ENCODE data around the gene FTCD. TPM values are rescaled to one million over a fixed set of nuclear protein-coding genes. Genes with fewer than 3 reads are reported as not detected.

FTCD gene
- total and polyA plus RNA-seq, 10 of the 15 experiments (the other 5 are each of a cell fraction or from before 2014, with no cell fraction given) = 0.27 to 0.28 TPM; not detected in 8

GRCh38 chr21:46179708-46180078 is 24.3 kb upstream of the FTCD start:
- Histone ChIP-seq H4K20me1 (ENCODE audit: control insufficient read depth, insufficient read depth) (no peaks in the 10 kb centered on the region), H3K4me2 (ENCODE audit: control insufficient read depth, insufficient read depth) (no peak overlapping the region), H3K4me1 (ENCODE audit: control insufficient read depth, insufficient read depth, low read length) (no peaks in the 10 kb centered on the region; the same call in 1 of the 2 replicates), H3K4me3 (no peak overlapping the region), H3K9ac (ENCODE audit: control insufficient read depth, insufficient read depth, low read length) (no peak overlapping the region), H2AFZ (ENCODE audit: control insufficient read depth, low read depth, low read length) (no peak overlapping the region), H3K36me3 (ENCODE audit: control insufficient read depth in 2 of 2, insufficient read depth in 2 of 2, low read length in 1 of 2) (no peaks in the 10 kb centered on the region), H3K27me3 (replicated peaks in 1 of 2; ENCODE audit: control insufficient read depth in 2 of 2, insufficient read depth in 2 of 2, low read length in 1 of 2) (no peaks in the 10 kb centered on the region), H3K79me2 (ENCODE audit: control insufficient read depth, insufficient read depth, low read length) (no peaks in the 10 kb centered on the region), H3K9me3 (replicated peaks; ENCODE audit: control insufficient read depth, insufficient read depth, low read length) (peaks cover 2% of the 10 kb centered on the region; the same call in 1 of the 3 replicates), H3K27ac (ENCODE audit: control insufficient read depth, insufficient read depth) (no peak overlapping the region)
- DNase-seq (ENCODE audit: low read depth, low spot score) = no peak
- TF ChIP-seq BCL11A (IDR thresholded peaks at IDR 0.05; ENCODE audit: low read depth, low read length) (no peak), CHD2 (IDR thresholded peaks at IDR 0.05; ENCODE audit: borderline replicate concordance, low read depth, low read length) (no peak), ETV6 (conservative IDR thresholded peaks at IDR 0.05 in 1 of 2, IDR thresholded peaks at IDR 0.05 in 1 of 2; ENCODE audit: borderline replicate concordance in 1 of 2, low read depth in 1 of 2) (no peak)
- intact Hi-C loops (cut with micrococcal nuclease; ENCODE audit: unreplicated experiment) (no loop called here), in situ Hi-C loops (cut with MboI) (no loop called here)
- SMC1A ChIA-PET (ENCODE audit: uncharacterized antibody, unreplicated experiment) = no interaction called here
- POLR2A ChIA-PET = no interaction called here
- no peak for ATAC-seq
- 86% methylated on average over 17 of the region's 17 CpGs for WGBS (ENCODE audit: insufficient coverage, insufficient replicate concordance, low lambda C conversion rate, missing lambda C conversion rate)
- no peak for FAIRE-seq
- no TSS peak for BruUV-seq (replicated peaks)
- RAD21 ChIA-PET (ENCODE audit: unreplicated experiment) = no interaction called here
- CTCF ChIA-PET = no interaction called here

- POLR2A ChIA-PET = no interaction called here
- H3K27me3 ChIP-seq (replicated peaks in 1 of 2; ENCODE audit: control insufficient read depth in 2 of 2, insufficient read depth in 2 of 2, low read length in 1 of 2) = no peaks in the 10 kb centered on the region
- TF ChIP-seq NR2F1 (conservative IDR thresholded peaks at IDR 0.05) (no peak), ATF2 (IDR thresholded peaks at IDR 0.05; ENCODE audit: low read length) (no peak), ATF3 (IDR thresholded peaks at IDR 0.05; ENCODE audit: borderline replicate concordance, extremely low read depth, low read depth, low read length) (no peak), NFYB (IDR thresholded peaks at IDR 0.05; ENCODE audit: insufficient read depth, low read depth, low read length) (no peak), CBX3 (IDR thresholded peaks at IDR 0.05; ENCODE audit: borderline replicate concordance, low read depth) (no peak), SPI1 (IDR thresholded peaks at IDR 0.05; ENCODE audit: borderline replicate concordance, insufficient read depth, low read depth, low read length) (no peak), PKNOX1 (IDR thresholded peaks at IDR 0.05) (no peak), ZBTB33 (IDR thresholded peaks at IDR 0.05) (no peak), ZZZ3 (IDR thresholded peaks at IDR 0.05; ENCODE audit: control insufficient read depth, insufficient read length, low read depth) (no peak), ZNF384 (IDR thresholded peaks at IDR 0.05; ENCODE audit: borderline replicate concordance, low read depth, low read length) (no peak), MTA3 (IDR thresholded peaks at IDR 0.05; ENCODE audit: borderline replicate concordance, low read length) (no peak)
- DNase-seq (ENCODE audit: low read depth, low spot score) (no peak), ATAC-seq (no peak), FAIRE-seq (no peak)
- WGBS (ENCODE audit: insufficient coverage, insufficient replicate concordance, low lambda C conversion rate, missing lambda C conversion rate) = 47% methylated on average over 3 of the region's 4 CpGs
- H4K20me1 ChIP-seq (ENCODE audit: control insufficient read depth, insufficient read depth) = no peaks in the 10 kb centered on the region
- H3K9ac ChIP-seq (ENCODE audit: control insufficient read depth, insufficient read depth, low read length) = no peak overlapping the region
- H3K4me1 ChIP-seq (ENCODE audit: control insufficient read depth, insufficient read depth, low read length) = no peaks in the 10 kb centered on the region; the same call in 1 of the 2 replicates
- no peaks in the 10 kb centered on the region for H3K36me3 ChIP-seq (ENCODE audit: control insufficient read depth in 2 of 2, insufficient read depth in 2 of 2, low read length in 1 of 2)
- H3K27ac ChIP-seq (ENCODE audit: control insufficient read depth, insufficient read depth) = no peak overlapping the region
- no peak overlapping the region for H2AFZ ChIP-seq (ENCODE audit: control insufficient read depth, low read depth, low read length)
- H3K9me3 ChIP-seq (replicated peaks; ENCODE audit: control insufficient read depth, insufficient read depth, low read length) = peaks cover 2% of the 10 kb centered on the region; the same call in 1 of the 3 replicates
- no peak overlapping the region for H3K4me3 ChIP-seq
- BruUV-seq (replicated peaks) = no TSS peak
- CTCF ChIA-PET = no interaction called here
- intact Hi-C loops (cut with micrococcal nuclease; ENCODE audit: unreplicated experiment) (no loop called here), in situ Hi-C loops (cut with MboI) (no loop called here)
- SMC1A ChIA-PET (ENCODE audit: uncharacterized antibody, unreplicated experiment) = no interaction called here
- no peak overlapping the region for H3K4me2 ChIP-seq (ENCODE audit: control insufficient read depth, insufficient read depth)
- RAD21 ChIA-PET (ENCODE audit: unreplicated experiment) = no interaction called here
- no peaks in the 10 kb centered on the region for H3K79me2 ChIP-seq (ENCODE audit: control insufficient read depth, insufficient read depth, low read length)
Observed at GRCh38 chr21:46178961-46179360, 23.6 kb upstream of the FTCD start.

Data from GM12878 (cell line).